ENCODE measurements around the gene WDR7.

Gene WDR7

GRCh38 chr18:56723706-56724105, 72.5 kb downstream of the WDR7 start:
- no peak for DNase-seq

GRCh38 chr18:56726906-56727305, 75.7 kb downstream of the WDR7 start:
- DNase-seq, result no peak

GRCh38 chr18:56727399-56727798, 76.2 kb downstream of the WDR7 start:
- no peak for DNase-seq

- DNase-seq, result no peak
These were observed 77.6 kb downstream of the WDR7 start for GRCh38 chr18:56728741-56729140.

- no peak for DNase-seq
These were observed 87.0 kb downstream of the WDR7 start for GRCh38 chr18:56738184-56738583.

- no peak for DNase-seq
These were observed 88.6 kb downstream of the WDR7 start for GRCh38 chr18:56739731-56740130.

GRCh38 chr18:56740645-56741044, 89.5 kb downstream of the WDR7 start:
- no peak for DNase-seq

GRCh38 chr18:56741685-56742084, 90.5 kb downstream of the WDR7 start:
- no peak for DNase-seq

- DNase-seq, result no peak
These were observed 92.0 kb downstream of the WDR7 start for GRCh38 chr18:56743115-56743514.

- no peak for DNase-seq
These were observed 96.0 kb downstream of the WDR7 start for GRCh38 chr18:56747032-56747658.

- DNase-seq, result no peak
These were observed 96.7 kb downstream of the WDR7 start for GRCh38 chr18:56747857-56748256.

- DNase-seq, result peak; percentile 53
These were observed 97.6 kb downstream of the WDR7 start for GRCh38 chr18:56748698-56749268.

GRCh38 chr18:56756966-56757365, 105.8 kb downstream of the WDR7 start:
- no peak for DNase-seq

GRCh38 chr18:56770097-56770496, 118.9 kb downstream of the WDR7 start:
- DNase-seq, result no peak

GRCh38 chr18:56770873-56771272, 119.7 kb downstream of the WDR7 start:
- DNase-seq, result no peak

- DNase-seq, result no peak
These were observed 124.5 kb downstream of the WDR7 start for GRCh38 chr18:56775701-56776100.

GRCh38 chr18:56787390-56787789, 136.2 kb downstream of the WDR7 start:
- no peak for DNase-seq

- no peak for DNase-seq
These were observed 138.1 kb downstream of the WDR7 start for GRCh38 chr18:56789004-56789888.

- no peak for DNase-seq
These were observed 138.7 kb downstream of the WDR7 start for GRCh38 chr18:56789889-56790180.

GRCh38 chr18:56795381-56795780, 144.2 kb downstream of the WDR7 start:
- no peak for DNase-seq

GRCh38 chr18:56799756-56800155, 148.6 kb downstream of the WDR7 start:
- no peak for DNase-seq

- no peak for DNase-seq
These were observed 151.9 kb downstream of the WDR7 start for GRCh38 chr18:56803051-56803450.

- DNase-seq, result no peak
These were observed 153.2 kb downstream of the WDR7 start for GRCh38 chr18:56804395-56804794.

GRCh38 chr18:56807901-56808300, 156.7 kb downstream of the WDR7 start:
- no peak for DNase-seq

Measured in DMS79 treated with DMSO at 0.1 percent for 48 hours (cell line).